Keratinocyte (primary cell): Measurements from ENCODE around the gene DLGAP1. TPM values are rescaled to one million over a fixed set of nuclear protein-coding genes. Genes with fewer than 3 reads are reported as not detected.

Experiments used
- DNase-seq: peaks from one replicate; pipeline ENCODE4 v3.0.0-alpha.2; 2011; ENCODE audit warnings: low read depth, missing footprints, low spot score
- FAIRE-seq: peaks from 2 replicates; lab custom pipeline; 2011; peaks lifted over from hg19 to GRCh38; lab: Jason Lieb, UNC
- H2AFZ ChIP-seq: 2 replicates; pipeline ENCODE4 v1.6.0; 2012; ENCODE audit warnings: low read length, control low read depth, inconsistent platforms; ENCODE audit not compliant: control insufficient read depth
- H3K27ac ChIP-seq: 2 replicates; pipeline ENCODE4 v1.5.1; 2011; ENCODE audit warnings: low read length; ENCODE audit not compliant: control insufficient read depth, insufficient read depth
- H3K27me3 ChIP-seq: 3 replicates; pipeline ENCODE4 v1.6.0; 2011; ENCODE audit warnings: low read length; ENCODE audit not compliant: control insufficient read depth, insufficient read depth; ENCODE audit errors: extremely low read depth
- H3K36me3 ChIP-seq, 2 experiments: 2 replicates in 1 of 2; 3 replicates in 1 of 2; pipeline ENCODE4 v1.5.1; 2011; ENCODE audit warnings: low read length in 2 of 2, mild to moderate bottlenecking in 1 of 2; ENCODE audit not compliant: control insufficient read depth in 2 of 2, insufficient read depth in 2 of 2; ENCODE audit errors: extremely low read depth in 1 of 2
- H3K4me1 ChIP-seq: 3 replicates; pipeline ENCODE4 v1.5.1; 2011; ENCODE audit warnings: low read length; ENCODE audit not compliant: control insufficient read depth, insufficient read depth; ENCODE audit errors: extremely low read depth
- H3K4me2 ChIP-seq: 3 replicates; pipeline ENCODE4 v1.6.0; 2011; ENCODE audit warnings: low read depth, low read length; ENCODE audit not compliant: control insufficient read depth, insufficient read depth; ENCODE audit errors: extremely low read depth
- H3K4me3 ChIP-seq, 3 experiments: fragments of 200-600 bp in 1 of 3; sonication (generic) in 1 of 3; 2 replicates in 2 of 3; 3 replicates in 1 of 3; pipeline ENCODE4 v1.5.1; 2011 to 2016; ENCODE audit warnings: low read length in 3 of 3, mild to moderate bottlenecking in 3 of 3, control low read depth in 2 of 3, inconsistent platforms in 1 of 3, low read depth in 1 of 3, mixed read lengths in 1 of 3, mixed run types in 1 of 3, moderate library complexity in 1 of 3; ENCODE audit not compliant: control insufficient read depth in 2 of 3, insufficient read depth in 2 of 3; ENCODE audit errors: extremely low read depth in 1 of 3
- H3K79me2 ChIP-seq: 2 replicates; pipeline ENCODE4 v1.6.0; 2012; ENCODE audit warnings: low read length; ENCODE audit not compliant: control insufficient read depth, insufficient read depth
- H3K9ac ChIP-seq: 3 replicates; pipeline ENCODE4 v1.6.0; 2011; ENCODE audit warnings: low read length; ENCODE audit not compliant: control insufficient read depth, insufficient read depth; ENCODE audit errors: extremely low read depth
- H3K9me1 ChIP-seq: 3 replicates; pipeline ENCODE4 v1.6.0; 2011; ENCODE audit warnings: low read length; ENCODE audit not compliant: control insufficient read depth, insufficient read depth; ENCODE audit errors: extremely low read depth
- H3K9me3 ChIP-seq: 2 replicates; pipeline ENCODE4 v1.5.1; 2012; ENCODE audit warnings: low read depth, low read length; ENCODE audit not compliant: control insufficient read depth
- H4K20me1 ChIP-seq: 3 replicates; pipeline ENCODE4 v1.6.0; 2011; ENCODE audit warnings: low read length; ENCODE audit not compliant: control insufficient read depth, insufficient read depth; ENCODE audit errors: extremely low read depth
- EZH2 ChIP-seq: IDR thresholded peaks from one replicate; pipeline ENCODE4 v1.6.1; 2012; ENCODE audit warnings: inconsistent platforms, mild to moderate bottlenecking, low read length, moderate library complexity
- dilution Hi-C: fragments of 300-500 bp; cut with MboI; formaldehyde crosslinking; loops from one replicate; pipeline ENCODE4 v1.7.0; 2020; ENCODE audit warnings: low sequenced_read_pairs; ENCODE audit not compliant: extremely low pct_ligation_motif_present
- polyA plus RNA-seq, 5 experiments: library from polyadenylated mRNA; depleted of rRNA in 3 of 5; stranded (reverse) in 3 of 5; stranded (forward) in 1 of 5; unstranded in 1 of 5; fragments of >200 nt; gene quantifications; 1 replicate in 1 of 5; 2 replicates in 3 of 5; 3 replicates in 1 of 5; pipeline versions ENCODE4 v1.2.1 to v1.2.3, GENCODE V29; 2011 to 2012; ENCODE audit warnings: missing spikeins in 2 of 5, low read depth in 1 of 5, low replicate concordance in 1 of 5
- TF ChIP-seq, protein P1 (sequence below), 3 experiments: IDR thresholded peaks in 1 of 3; conservative IDR thresholded peaks in 1 of 3; optimal IDR thresholded peaks in 1 of 3; 2 replicates in 2 of 3; 3 replicates in 1 of 3; pipeline versions ENCODE3 to v1.5.1; 2011; ENCODE audit warnings: low read length in 3 of 3, mild to moderate bottlenecking in 3 of 3, moderate library complexity in 2 of 3, control low read depth in 1 of 3, inconsistent platforms in 1 of 3; ENCODE audit not compliant: insufficient read depth in 2 of 3; ENCODE audit errors: extremely low read depth in 1 of 3

DLGAP1 gene
- polyA plus RNA-seq, 1 donor (not counting 4 experiments of a cell fraction or from before 2014, with no cell fraction given) = not detected

GRCh38 chr18:4430836-4431235, 24.3 kb downstream of the DLGAP1 start:
- no peak overlapping the region for H3K4me3 ChIP-seq
- H4K20me1 ChIP-seq = no peaks in the 10 kb centered on the region
- no peaks in the 10 kb centered on the region for H3K9me3 ChIP-seq
- H3K4me2 ChIP-seq = no peak overlapping the region
- no peak for FAIRE-seq
- no peak for DNase-seq
- H2AFZ ChIP-seq = no peak overlapping the region
- TF ChIP-seq, protein P1, sequence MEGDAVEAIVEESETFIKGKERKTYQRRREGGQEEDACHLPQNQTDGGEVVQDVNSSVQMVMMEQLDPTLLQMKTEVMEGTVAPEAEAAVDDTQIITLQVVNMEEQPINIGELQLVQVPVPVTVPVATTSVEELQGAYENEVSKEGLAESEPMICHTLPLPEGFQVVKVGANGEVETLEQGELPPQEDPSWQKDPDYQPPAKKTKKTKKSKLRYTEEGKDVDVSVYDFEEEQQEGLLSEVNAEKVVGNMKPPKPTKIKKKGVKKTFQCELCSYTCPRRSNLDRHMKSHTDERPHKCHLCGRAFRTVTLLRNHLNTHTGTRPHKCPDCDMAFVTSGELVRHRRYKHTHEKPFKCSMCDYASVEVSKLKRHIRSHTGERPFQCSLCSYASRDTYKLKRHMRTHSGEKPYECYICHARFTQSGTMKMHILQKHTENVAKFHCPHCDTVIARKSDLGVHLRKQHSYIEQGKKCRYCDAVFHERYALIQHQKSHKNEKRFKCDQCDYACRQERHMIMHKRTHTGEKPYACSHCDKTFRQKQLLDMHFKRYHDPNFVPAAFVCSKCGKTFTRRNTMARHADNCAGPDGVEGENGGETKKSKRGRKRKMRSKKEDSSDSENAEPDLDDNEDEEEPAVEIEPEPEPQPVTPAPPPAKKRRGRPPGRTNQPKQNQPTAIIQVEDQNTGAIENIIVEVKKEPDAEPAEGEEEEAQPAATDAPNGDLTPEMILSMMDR (optimal IDR thresholded peaks at IDR 0.05 in 1 of 3, IDR thresholded peaks at IDR 0.05 in 1 of 3, conservative IDR thresholded peaks at IDR 0.05 in 1 of 3; ENCODE audit: extremely low read depth in 1 of 3, insufficient read depth in 2 of 3, low read length in 3 of 3) = no peak
- no peak for TF ChIP-seq EZH2
- no peaks in the 10 kb centered on the region for H3K27me3 ChIP-seq
- H3K27ac ChIP-seq = no peak overlapping the region
- H3K79me2 ChIP-seq = no peaks in the 10 kb centered on the region
- H3K9me1 ChIP-seq = no peaks in the 10 kb centered on the region
- dilution Hi-C loops = no loop called here
- no peak overlapping the region for H3K9ac ChIP-seq
- no peaks in the 10 kb centered on the region for H3K36me3 ChIP-seq
- no peaks in the 10 kb centered on the region for H3K4me1 ChIP-seq

DNA sequence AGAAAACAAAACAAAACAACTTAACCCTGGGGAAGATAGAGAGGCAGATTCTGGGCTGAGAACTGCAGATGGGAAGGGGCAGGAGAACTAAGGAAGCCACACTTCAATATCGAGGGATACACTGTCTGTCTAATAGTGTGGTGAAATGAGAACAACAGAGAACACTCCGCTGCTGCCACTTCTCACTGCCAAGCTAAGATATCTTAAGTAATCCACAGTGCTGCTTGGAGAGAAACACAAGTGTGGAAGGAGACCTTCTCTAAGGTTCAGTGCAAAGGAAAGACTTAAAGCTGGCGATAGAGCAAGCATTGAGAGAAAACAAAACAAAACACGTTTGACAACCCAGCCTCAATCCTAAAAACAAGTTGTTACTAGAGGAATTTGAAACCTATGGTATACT, 37.4 kb downstream of the DLGAP1 start:
- Histone ChIP-seq H3K27ac (no peak overlapping the region), H3K4me1 (no peaks in the 10 kb centered on the region), H2AFZ (no peak overlapping the region), H4K20me1 (no peaks in the 10 kb centered on the region), H3K4me3 (no peak overlapping the region), H3K79me2 (no peaks in the 10 kb centered on the region), H3K9me1 (no peaks in the 10 kb centered on the region), H3K9me3 (peaks cover under 1% of the 10 kb centered on the region), H3K9ac (no peak overlapping the region), H3K4me2 (no peak overlapping the region), H3K36me3 (no peaks in the 10 kb centered on the region), H3K27me3 (no peaks in the 10 kb centered on the region)
- FAIRE-seq (no peak), DNase-seq (no peak)
- no peak for TF ChIP-seq EZH2
- TF ChIP-seq, protein P1 (optimal IDR thresholded peaks at IDR 0.05 in 1 of 3, IDR thresholded peaks at IDR 0.05 in 1 of 3, conservative IDR thresholded peaks at IDR 0.05 in 1 of 3; ENCODE audit: extremely low read depth in 1 of 3, insufficient read depth in 2 of 3, low read length in 3 of 3) = no peak
- dilution Hi-C loops = no loop called here
